ENCODE data around the gene SLC7A8. TPM values are rescaled to one million over a fixed set of nuclear protein-coding genes. Genes with fewer than 3 reads are reported as not detected.

SLC7A8 gene
- total RNA-seq, 2 donors from 2014 or later = 11.9 to 23.7 TPM

GRCh38 chr14:23119363-23120327 is 63.8 kb downstream of the SLC7A8 start:
- Histone ChIP-seq H3K27ac (no peak overlapping the region), H3K27me3 (no peaks in the 10 kb centered on the region)
- no peak for DNase-seq (ENCODE audit: low spot score)

DNA sequence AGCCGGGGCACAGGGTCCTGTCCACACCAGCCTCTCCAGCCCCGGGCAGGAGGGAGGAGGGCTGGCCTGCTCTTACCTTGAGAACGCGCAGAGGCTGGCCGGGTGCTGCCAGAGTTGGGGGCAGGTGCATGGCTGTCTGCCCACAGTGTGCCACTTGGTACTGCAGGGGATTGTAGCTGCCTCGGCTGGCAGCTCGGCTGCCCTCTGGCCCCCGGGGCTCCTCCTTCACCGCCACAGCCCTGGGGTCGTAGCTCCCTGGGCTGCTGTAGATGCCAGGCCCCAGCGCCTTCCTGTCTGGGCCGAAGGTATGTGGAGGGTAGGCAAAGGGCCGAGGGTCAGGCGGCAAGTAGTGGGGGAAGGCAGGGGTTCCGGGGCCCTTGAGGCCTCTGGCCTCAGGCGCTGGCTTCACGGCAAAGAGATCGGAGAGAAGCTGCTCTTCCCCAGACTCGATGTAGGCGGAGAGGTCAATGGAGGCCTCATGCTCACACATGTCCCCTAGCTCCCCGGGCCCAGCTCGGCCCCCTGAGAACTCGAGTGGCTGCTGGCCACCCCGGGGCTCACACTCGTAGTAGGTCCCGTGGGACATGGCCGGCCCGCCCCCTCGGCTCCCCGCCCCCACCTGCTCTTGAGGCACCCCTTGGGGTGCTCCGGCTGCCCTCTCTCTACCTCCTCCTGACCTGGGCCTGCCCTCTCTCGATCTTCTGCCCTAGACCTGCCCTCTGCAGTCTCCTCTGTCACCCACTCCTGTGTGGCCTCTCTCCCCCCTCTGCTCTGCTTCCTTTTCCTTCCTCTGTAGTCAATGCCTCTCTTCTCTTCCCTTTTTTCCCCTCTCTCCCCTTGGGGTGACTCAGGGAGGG is 64.7 kb downstream of the SLC7A8 start, which contains the start of gene CEBPE:
Gene CEBPE, minus strand, starts transcription at position 750 of the 857 bp plus-strand sequence. Its CDS starts 164 bp downstream, at position 586.
- Histone ChIP-seq H3K27me3 (no peaks in the 10 kb centered on the region), H3K4me1 (peaks cover 0 to 22% of the 10 kb centered on the region in 2 donors), H3K9me3 (no peaks in the 10 kb centered on the region), H3K36me3 (no peaks in the 10 kb centered on the region), H3K4me3 (no peak within 1 kb of the TSS), H3K27ac (no peak within 1 kb of the TSS)
- no peak for DNase-seq (ENCODE audit: low spot score)
- TF ChIP-seq, protein P1, sequence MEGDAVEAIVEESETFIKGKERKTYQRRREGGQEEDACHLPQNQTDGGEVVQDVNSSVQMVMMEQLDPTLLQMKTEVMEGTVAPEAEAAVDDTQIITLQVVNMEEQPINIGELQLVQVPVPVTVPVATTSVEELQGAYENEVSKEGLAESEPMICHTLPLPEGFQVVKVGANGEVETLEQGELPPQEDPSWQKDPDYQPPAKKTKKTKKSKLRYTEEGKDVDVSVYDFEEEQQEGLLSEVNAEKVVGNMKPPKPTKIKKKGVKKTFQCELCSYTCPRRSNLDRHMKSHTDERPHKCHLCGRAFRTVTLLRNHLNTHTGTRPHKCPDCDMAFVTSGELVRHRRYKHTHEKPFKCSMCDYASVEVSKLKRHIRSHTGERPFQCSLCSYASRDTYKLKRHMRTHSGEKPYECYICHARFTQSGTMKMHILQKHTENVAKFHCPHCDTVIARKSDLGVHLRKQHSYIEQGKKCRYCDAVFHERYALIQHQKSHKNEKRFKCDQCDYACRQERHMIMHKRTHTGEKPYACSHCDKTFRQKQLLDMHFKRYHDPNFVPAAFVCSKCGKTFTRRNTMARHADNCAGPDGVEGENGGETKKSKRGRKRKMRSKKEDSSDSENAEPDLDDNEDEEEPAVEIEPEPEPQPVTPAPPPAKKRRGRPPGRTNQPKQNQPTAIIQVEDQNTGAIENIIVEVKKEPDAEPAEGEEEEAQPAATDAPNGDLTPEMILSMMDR (IDR thresholded peaks at IDR 0.05) = no peak

More at GRCh38 chr14:23119363-23120327, 63.8 kb downstream of the SLC7A8 start:
- no peaks in the 10 kb centered on the region for H3K9me3 ChIP-seq
- no peak overlapping the region for H3K4me3 ChIP-seq
- TF ChIP-seq, protein P1 (IDR thresholded peaks at IDR 0.05) = no peak
- H3K36me3 ChIP-seq = no peaks in the 10 kb centered on the region
- peaks cover 0 to 22% of the 10 kb centered on the region in 2 donors for H3K4me1 ChIP-seq

DNA sequence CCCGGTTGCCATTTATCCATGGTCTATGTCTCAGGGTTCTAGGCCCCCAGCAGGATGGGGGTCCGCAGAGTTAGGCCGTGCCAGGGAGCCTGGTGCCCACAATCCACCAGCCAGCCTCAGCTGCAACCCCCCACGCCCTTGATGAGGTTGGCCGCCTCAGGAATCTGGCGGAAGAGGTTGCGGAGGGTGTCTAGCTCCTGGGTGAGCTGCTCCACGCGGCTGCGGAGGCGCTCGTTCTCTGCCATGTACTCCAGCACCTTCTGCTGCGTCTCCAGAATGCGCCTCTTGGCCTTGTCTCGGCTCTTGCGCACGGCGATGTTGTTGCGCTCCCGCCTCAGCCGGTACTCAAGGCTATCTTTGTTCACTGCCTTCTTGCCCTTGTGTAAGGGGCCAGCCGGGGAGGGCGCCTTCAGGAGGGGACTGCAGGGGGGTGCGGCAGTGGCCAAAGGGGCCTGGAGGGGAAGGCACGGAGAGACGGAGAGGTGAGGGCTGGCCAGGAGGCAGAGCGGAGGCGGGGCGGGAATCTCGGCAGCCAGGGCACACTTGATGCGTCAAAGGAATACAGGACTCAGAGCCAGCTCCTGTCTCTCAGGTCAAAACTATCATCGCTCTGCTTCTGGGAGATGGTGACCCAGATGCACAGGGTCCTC is 66.0 kb downstream of the SLC7A8 start:
- H3K27me3 ChIP-seq = no peaks in the 10 kb centered on the region
- TF ChIP-seq, protein P1 (IDR thresholded peaks at IDR 0.05) = no peak
- H3K36me3 ChIP-seq = no peaks in the 10 kb centered on the region
- H3K4me1 ChIP-seq = peaks cover 0 to 26% of the 10 kb centered on the region in 2 donors
- no peak for DNase-seq (ENCODE audit: low spot score)
- no peak overlapping the region for H3K27ac ChIP-seq
- no peak overlapping the region for H3K4me3 ChIP-seq
- H3K9me3 ChIP-seq = no peaks in the 10 kb centered on the region

- DNase-seq (ENCODE audit: low spot score) = no peak
- Histone ChIP-seq H3K27me3 (no peaks in the 10 kb centered on the region), H3K4me1 (peaks cover 0 to 16% of the 10 kb centered on the region in 2 donors), H3K27ac (no peak overlapping the region), H3K36me3 (no peaks in the 10 kb centered on the region), H3K4me3 (no peak overlapping the region), H3K9me3 (no peaks in the 10 kb centered on the region)
- TF ChIP-seq, protein P1 (IDR thresholded peaks at IDR 0.05) = no peak
Observed at GRCh38 chr14:23115918-23116317, 67.5 kb downstream of the SLC7A8 start.

DNA sequence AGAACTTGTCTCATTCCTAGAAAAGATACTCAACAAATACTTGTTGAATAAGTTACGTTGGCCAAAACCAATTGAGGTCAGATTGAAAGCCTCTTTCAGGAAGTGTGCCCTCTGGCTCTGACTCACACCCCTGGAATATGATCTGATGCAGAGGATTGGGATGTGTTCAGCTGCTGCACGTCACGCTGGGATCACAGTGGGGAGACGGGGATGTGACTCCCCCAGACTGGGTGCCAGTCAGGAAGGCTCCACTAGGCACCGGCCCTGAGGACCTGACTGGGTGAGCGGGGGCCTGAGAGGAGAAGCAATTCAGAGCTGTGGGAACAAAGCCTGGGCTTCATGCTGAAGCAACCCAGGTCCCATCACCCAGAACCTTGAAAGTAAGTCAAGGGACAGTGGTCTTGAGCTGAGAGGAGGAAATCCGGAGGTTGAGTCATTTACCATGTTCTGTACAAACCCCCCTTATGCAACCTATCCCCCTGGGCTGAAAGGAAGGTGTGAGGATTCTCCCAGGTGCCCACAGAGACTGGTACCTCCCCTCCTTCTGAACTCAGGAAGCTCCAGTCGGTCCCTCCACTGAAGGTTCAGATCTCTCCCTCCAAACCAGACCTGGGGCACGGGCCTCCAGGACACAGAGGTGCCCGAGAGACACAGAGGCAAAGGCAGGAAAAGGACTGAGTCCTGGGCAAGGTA is 68.3 kb downstream of the SLC7A8 start:
- H3K27me3 ChIP-seq = no peaks in the 10 kb centered on the region
- no peaks in the 10 kb centered on the region for H3K36me3 ChIP-seq
- H3K9me3 ChIP-seq = no peaks in the 10 kb centered on the region
- H3K4me3 ChIP-seq = no peak overlapping the region
- TF ChIP-seq, protein P1 (IDR thresholded peaks at IDR 0.05) = no peak
- peak; percentile 72 for DNase-seq (ENCODE audit: low spot score)
- H3K4me1 ChIP-seq = peaks cover 0 to 15% of the 10 kb centered on the region in 2 donors
- H3K27ac ChIP-seq = no peak overlapping the region

All from right atrium auricular region (tissue), 2 donors.